Kidney tubule cell (primary cell): ENCODE measurements around the gene LOXL1.
A peak's percentile ranks its signal among the peaks of the same experiment; 100 is the strongest.

Experiments used
- DNase-seq: peaks from one replicate; pipeline ENCODE4 v3.0.0-alpha.2; 2018; ENCODE audit warnings: low spot score

Gene LOXL1

GRCh38 chr15:73899197-73900094 is 26.8 kb upstream of the LOXL1 start:
- no peak for DNase-seq

- no peak for DNase-seq
Measured at GRCh38 chr15:73900095-73900712, 26.1 kb upstream of the LOXL1 start.

GRCh38 chr15:73901126-73901810 is 25.0 kb upstream of the LOXL1 start:
- DNase-seq = no peak

GRCh38 chr15:73902121-73903020 is 23.9 kb upstream of the LOXL1 start:
- DNase-seq = no peak

GRCh38 chr15:73904026-73904815 is 22.0 kb upstream of the LOXL1 start:
- DNase-seq = no peak

GRCh38 chr15:73905225-73905827 is 20.9 kb upstream of the LOXL1 start:
- DNase-seq = no peak

GRCh38 chr15:73906346-73907034 is 19.8 kb upstream of the LOXL1 start:
- DNase-seq = peak; percentile 21

GRCh38 chr15:73907035-73907408 is 19.2 kb upstream of the LOXL1 start:
- DNase-seq = no peak

- DNase-seq = peak; percentile 74
Measured at GRCh38 chr15:73908030-73908821, 18.0 kb upstream of the LOXL1 start.

- no peak for DNase-seq
Measured at GRCh38 chr15:73908822-73909122, 17.5 kb upstream of the LOXL1 start.

- DNase-seq = no peak
Measured at GRCh38 chr15:73909651-73910050, 16.6 kb upstream of the LOXL1 start.

- no peak for DNase-seq
Measured at GRCh38 chr15:73910522-73911303, 15.5 kb upstream of the LOXL1 start.

GRCh38 chr15:73912030-73912596 is 14.1 kb upstream of the LOXL1 start:
- DNase-seq = no peak

GRCh38 chr15:73914145-73914544 is 12.1 kb upstream of the LOXL1 start:
- DNase-seq = no peak

GRCh38 chr15:73915082-73915481 is 11.2 kb upstream of the LOXL1 start:
- DNase-seq = no peak

- DNase-seq = no peak
Measured at GRCh38 chr15:73918784-73919183, 7.5 kb upstream of the LOXL1 start.

- no peak for DNase-seq
Measured at GRCh38 chr15:73919706-73920105, 6.6 kb upstream of the LOXL1 start.

GRCh38 chr15:73921254-73921925 is 4.9 kb upstream of the LOXL1 start:
- peak; percentile 80 for DNase-seq
